22Rv1 (cell line): ENCODE data around the gene COL5A1.

ENCODE experiments used
- ZFX ChIP-seq: fragments of 450-650 bp; IDR thresholded peaks from 2 replicates; pipeline ENCODE4 v1.6.1; 2017; ENCODE audit warnings: antibody characterized with exemption, borderline replicate concordance
- TF ChIP-seq, protein P1 (sequence below): fragments of 450-650 bp; IDR thresholded peaks from 2 replicates; pipeline ENCODE4 v1.5.1; 2017; ENCODE audit warnings: mild to moderate bottlenecking

GRCh38 chr9:134701581-134702259 lies 60.1 kb downstream of the COL5A1 start:
- TF ChIP-seq, protein P1, sequence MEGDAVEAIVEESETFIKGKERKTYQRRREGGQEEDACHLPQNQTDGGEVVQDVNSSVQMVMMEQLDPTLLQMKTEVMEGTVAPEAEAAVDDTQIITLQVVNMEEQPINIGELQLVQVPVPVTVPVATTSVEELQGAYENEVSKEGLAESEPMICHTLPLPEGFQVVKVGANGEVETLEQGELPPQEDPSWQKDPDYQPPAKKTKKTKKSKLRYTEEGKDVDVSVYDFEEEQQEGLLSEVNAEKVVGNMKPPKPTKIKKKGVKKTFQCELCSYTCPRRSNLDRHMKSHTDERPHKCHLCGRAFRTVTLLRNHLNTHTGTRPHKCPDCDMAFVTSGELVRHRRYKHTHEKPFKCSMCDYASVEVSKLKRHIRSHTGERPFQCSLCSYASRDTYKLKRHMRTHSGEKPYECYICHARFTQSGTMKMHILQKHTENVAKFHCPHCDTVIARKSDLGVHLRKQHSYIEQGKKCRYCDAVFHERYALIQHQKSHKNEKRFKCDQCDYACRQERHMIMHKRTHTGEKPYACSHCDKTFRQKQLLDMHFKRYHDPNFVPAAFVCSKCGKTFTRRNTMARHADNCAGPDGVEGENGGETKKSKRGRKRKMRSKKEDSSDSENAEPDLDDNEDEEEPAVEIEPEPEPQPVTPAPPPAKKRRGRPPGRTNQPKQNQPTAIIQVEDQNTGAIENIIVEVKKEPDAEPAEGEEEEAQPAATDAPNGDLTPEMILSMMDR, result no peak
- TF ChIP-seq ZFX, result no peak
